Caco-2 (cell line): ENCODE measurements around the gene AMZ2. TPM values are rescaled to one million over a fixed set of nuclear protein-coding genes. Genes with fewer than 3 reads are reported as not detected.
"Not testable (repeated sequence)": the region's sequence is repeated elsewhere in the genome, so short reads cannot be mapped to it uniquely, and the experiment has no call there.

Experiments used
- BruUV-seq: library from RNA; stranded (reverse); fragments of 400-500 nt; replicated peaks from 2 replicates; lab custom pipeline; 2021; lab: Mats Ljungman, UMichigan
- CTCF ChIA-PET: fragments of 300-600 bp; sonication (Branson Sonifier 250); formaldehyde crosslinking; loops from one replicate; lab custom pipeline; 2022; ENCODE audit warnings: antibody characterized with exemption; lab: Charles Lee
- POLR2A ChIA-PET: fragments of 300-600 bp; sonication (Branson Sonifier 250); formaldehyde crosslinking; loops from one replicate; lab custom pipeline; 2022; ENCODE audit warnings: antibody characterized with exemption; lab: Charles Lee
- DNase-seq, 2 experiments: peaks; one replicate each; pipeline versions ENCODE4 v3.0.0 to v3.0.0-alpha.2; 2020 to 2022
- H3K27me3 ChIP-seq: replicated peaks from 2 replicates; pipeline ENCODE4 v1.6.0; 2011; ENCODE audit warnings: low read length; ENCODE audit not compliant: control insufficient read depth, insufficient read depth
- H3K36me3 ChIP-seq: 2 replicates; pipeline ENCODE4 v1.5.1; 2011; ENCODE audit warnings: low read length; ENCODE audit not compliant: control insufficient read depth, insufficient read depth
- H3K4me1 ChIP-seq: fragments of 250-450 bp; sonication (Bioruptor Pico); 2 replicates; pipeline ENCODE4 v1.5.1; 2020; ENCODE audit warnings: mild to moderate bottlenecking
- H3K4me3 ChIP-seq: 2 replicates; pipeline ENCODE4 v1.5.1; 2011; ENCODE audit warnings: low read depth, mild to moderate bottlenecking, control low read depth, low read length
- H3K9me3 ChIP-seq: fragments of 250-450 bp; sonication (Bioruptor Pico); 2 replicates; pipeline ENCODE4 v1.5.1; 2020; ENCODE audit warnings: mild to moderate bottlenecking, moderate library complexity
- H3K27ac Mint-ChIP-seq: one replicate; pipeline ENCODE4 v1.8.0; 2022; ENCODE audit warnings: mixed read lengths; ENCODE audit not compliant: unreplicated experiment
- H3K27me3 Mint-ChIP-seq: one replicate; pipeline ENCODE4 v1.8.0; 2022; ENCODE audit warnings: mixed read lengths; ENCODE audit not compliant: insufficient read depth, unreplicated experiment
- H3K36me3 Mint-ChIP-seq: one replicate; pipeline ENCODE4 v1.8.0; 2022; ENCODE audit warnings: mild to moderate bottlenecking, mixed read lengths; ENCODE audit not compliant: insufficient read depth, unreplicated experiment
- H3K4me1 Mint-ChIP-seq: one replicate; pipeline ENCODE4 v1.8.0; 2022; ENCODE audit warnings: low read depth, mixed read lengths; ENCODE audit not compliant: unreplicated experiment
- H3K4me3 Mint-ChIP-seq: one replicate; pipeline ENCODE4 v1.8.0; 2022; ENCODE audit warnings: mild to moderate bottlenecking, moderate library complexity, mixed read lengths; ENCODE audit not compliant: unreplicated experiment
- H3K9me3 Mint-ChIP-seq: one replicate; pipeline ENCODE4 v1.8.0; 2022; ENCODE audit warnings: mixed read lengths; ENCODE audit not compliant: unreplicated experiment
- CTCF ChIP-seq, 2 experiments: fragments of 200-600 bp in 1 of 2; IDR thresholded peaks; 1 replicate in 1 of 2; 2 replicates in 1 of 2; pipeline versions ENCODE4 v1.5.1 to v1.8.0; 2011 to 2022; ENCODE audit warnings: antibody characterized with exemption in 1 of 2, control low read depth in 1 of 2, inconsistent platforms in 1 of 2, low read depth in 1 of 2, low read length in 1 of 2, mild to moderate bottlenecking in 1 of 2, moderate library complexity in 1 of 2; ENCODE audit not compliant: insufficient read depth in 1 of 2, severe bottlenecking in 1 of 2, unreplicated experiment in 1 of 2
- intact Hi-C: fragments of 100-400 bp; cut with micrococcal nuclease; formaldehyde crosslinking; loops from one replicate; pipeline ENCODE4 v1.10.0; 2022; ENCODE audit not compliant: unreplicated experiment
- total RNA-seq: library from RNA; stranded (reverse); gene quantifications from 2 replicates; pipeline ENCODE4 v1.2.3, GENCODE V29; 2022

The AMZ2 gene
- total RNA-seq, 1 experiment from 2014 or later: 60.2 TPM

- H3K9me3 Mint-ChIP-seq: no peaks in the 10 kb centered on the region
- intact Hi-C loops: no loop called here
- H3K4me3 ChIP-seq: no peak overlapping the region
- peaks cover 10% of the 10 kb centered on the region for H3K36me3 Mint-ChIP-seq
- H3K27me3 Mint-ChIP-seq: no peaks in the 10 kb centered on the region
- H3K36me3 ChIP-seq: no peaks in the 10 kb centered on the region
- DNase-seq: no peak
- H3K4me1 ChIP-seq: peaks cover 8% of the 10 kb centered on the region; the same call in 1 of the 2 replicates
- no peaks in the 10 kb centered on the region for H3K9me3 ChIP-seq
- H3K4me3 Mint-ChIP-seq: no peak overlapping the region
- TF ChIP-seq CTCF (IDR thresholded peaks at IDR 0.05; ENCODE audit: insufficient read depth in 1 of 2, low read depth in 1 of 2, low read length in 1 of 2, severe bottlenecking in 1 of 2, unreplicated experiment in 1 of 2): no peak
- no peaks in the 10 kb centered on the region for H3K4me1 Mint-ChIP-seq
- ChIA-PET POLR2A (no interaction called here), CTCF (no interaction called here)
- H3K27me3 ChIP-seq: no peaks in the 10 kb centered on the region
- H3K27ac Mint-ChIP-seq: no peak overlapping the region
- no TSS peak for BruUV-seq
These were observed 7.3 kb downstream of the AMZ2 start for GRCh38 chr17:68255151-68255550.

GRCh38 chr17:68255731-68256538 lies 8.1 kb downstream of the AMZ2 start:
- Histone ChIP-seq H3K36me3 (no peaks in the 10 kb centered on the region), H3K4me3 (no peak overlapping the region), H3K27me3 (no peaks in the 10 kb centered on the region), H3K4me1 (peaks cover 8% of the 10 kb centered on the region; the same call in 1 of the 2 replicates), H3K9me3 (no peaks in the 10 kb centered on the region)
- no TSS peak for BruUV-seq
- TF ChIP-seq CTCF (IDR thresholded peaks at IDR 0.05; ENCODE audit: insufficient read depth in 1 of 2, low read depth in 1 of 2, low read length in 1 of 2, severe bottlenecking in 1 of 2, unreplicated experiment in 1 of 2): no peak
- ChIA-PET CTCF (interaction anchor here (0.9 kb wide), 1 partner anchor 143 kb away, joined by 4 read pairs; no protein-coding TSS in a partner anchor), POLR2A (no interaction called here)
- H3K4me1 Mint-ChIP-seq: no peaks in the 10 kb centered on the region
- no peak overlapping the region for H3K4me3 Mint-ChIP-seq
- H3K9me3 Mint-ChIP-seq: no peaks in the 10 kb centered on the region
- DNase-seq: no peak
- H3K27ac Mint-ChIP-seq: no peak overlapping the region
- peaks cover 10% of the 10 kb centered on the region for H3K36me3 Mint-ChIP-seq
- intact Hi-C loops: no loop called here
- no peaks in the 10 kb centered on the region for H3K27me3 Mint-ChIP-seq

GRCh38 chr17:68256701-68257100 lies 8.9 kb downstream of the AMZ2 start:
- H3K27me3 Mint-ChIP-seq, H3K27me3 ChIP-seq, H3K27ac Mint-ChIP-seq, H3K4me3 ChIP-seq, H3K4me1 ChIP-seq, DNase-seq, intact Hi-C loops, POLR2A ChIA-PET, H3K4me1 Mint-ChIP-seq, H3K4me3 Mint-ChIP-seq, H3K36me3 ChIP-seq, H3K9me3 ChIP-seq, H3K9me3 Mint-ChIP-seq, BruUV-seq: not testable (repeated sequence)
- CTCF ChIA-PET: interaction anchor here (0.9 kb wide), 1 partner anchor 34 kb away, joined by 5 read pairs; the partner anchor contains the start of genes ARSG and SLC16A6
- H3K36me3 Mint-ChIP-seq: peaks cover 10% of the 10 kb centered on the region
